HepG2 (cell line): ENCODE measurements around the gene CCNL1. TPM values are rescaled to one million over a fixed set of nuclear protein-coding genes. Genes with fewer than 3 reads are reported as not detected.

Source experiments
- ATAC-seq: fragments of 200-7000 bp; cut with Tn5 transposase; 3 replicates; pipeline ENCODE4 v1.9.1; 2020; ENCODE audit warnings: mild to moderate bottlenecking, moderate library complexity
- BruUV-seq: library from RNA; stranded (reverse); fragments of 400-500 nt; replicated peaks from 2 replicates; lab custom pipeline; 2021; lab: Mats Ljungman, UMichigan
- CTCF ChIA-PET: fragments of 300-600 bp; formaldehyde crosslinking; extraction: SDS; loops from one replicate; lab custom pipeline; 2021; ENCODE audit warnings: low total read pairs, inconsistent platforms, low intra/inter-chr PET ratio; lab: Yijun Ruan, JAX
- POLR2A ChIA-PET: fragments of 350-600 bp; sonication (Branson Sonifier 250); formaldehyde crosslinking; loops from one replicate; lab custom pipeline; 2020; ENCODE audit warnings: antibody characterized with exemption, inconsistent platforms; lab: Yijun Ruan, JAX
- DNase-seq: peaks from one replicate; pipeline ENCODE4 v3.0.0-alpha.2; 2015; ENCODE audit warnings: low spot score
- FAIRE-seq: peaks from 3 replicates; lab custom pipeline; 2011; peaks lifted over from hg19 to GRCh38; lab: Jason Lieb, UNC
- H2AFZ ChIP-seq: one replicate; pipeline ENCODE4 v1.6.1; 2011; ENCODE audit warnings: low read length, inconsistent platforms
- H3K27ac ChIP-seq: fragments of 300-600 bp; 3 replicates; pipeline ENCODE4 v1.8.0; 2011; ENCODE audit warnings: mixed run types, mild to moderate bottlenecking, mixed read lengths, low read length, inconsistent platforms; ENCODE audit not compliant: insufficient read depth; ENCODE audit errors: extremely low read length
- H3K27me3 ChIP-seq, 2 experiments: fragments of 200-600 bp in 1 of 2; 2 replicates in 1 of 2; 3 replicates in 1 of 2; pipeline versions ENCODE4 v1.6.0 to v1.8.0; 2011; ENCODE audit warnings: low read length in 2 of 2, mild to moderate bottlenecking in 2 of 2, moderate library complexity in 2 of 2, inconsistent platforms in 1 of 2; ENCODE audit not compliant: insufficient read depth in 2 of 2, control insufficient read depth in 1 of 2
- H3K36me3 ChIP-seq, 2 experiments: fragments of 200-600 bp in 1 of 2; replicated peaks in 1 of 2; 2 replicates in 1 of 2; 3 replicates in 1 of 2; pipeline versions ENCODE4 v1.5.1 to v1.8.0; 2011; ENCODE audit warnings: low read length in 2 of 2, inconsistent platforms in 1 of 2; ENCODE audit not compliant: insufficient read depth in 2 of 2, control insufficient read depth in 1 of 2
- H3K4me1 ChIP-seq: 2 replicates; pipeline ENCODE4 v1.5.1; 2012; ENCODE audit warnings: low read length, inconsistent platforms; ENCODE audit not compliant: insufficient read depth
- H3K4me2 ChIP-seq: 2 replicates; pipeline ENCODE4 v1.6.0; 2011; ENCODE audit warnings: low read depth, low read length, inconsistent platforms
- H3K4me3 ChIP-seq, 3 experiments: fragments of 200-600 bp in 1 of 3; sonication (generic), shearing (Covaris generic) in 1 of 3; replicated peaks in 1 of 3; 2 replicates each; pipeline ENCODE4 v1.5.1; 2011 to 2016; ENCODE audit warnings: low read length in 3 of 3, inconsistent platforms in 2 of 3, low read depth in 2 of 3, mild to moderate bottlenecking in 2 of 3, control low read depth in 1 of 3, mixed read lengths in 1 of 3; ENCODE audit not compliant: insufficient read depth in 1 of 3
- H3K79me2 ChIP-seq: one replicate; pipeline ENCODE4 v1.6.1; 2011; ENCODE audit warnings: low read length, inconsistent platforms; ENCODE audit not compliant: insufficient read depth
- H3K9ac ChIP-seq: 2 replicates; pipeline ENCODE4 v1.6.0; 2011; ENCODE audit warnings: mild to moderate bottlenecking, low read depth, low read length, inconsistent platforms; ENCODE audit not compliant: insufficient read depth
- H3K9me3 ChIP-seq: 2 replicates; pipeline ENCODE4 v1.5.1; 2012; ENCODE audit warnings: mild to moderate bottlenecking, low read length
- H4K20me1 ChIP-seq: 2 replicates; pipeline ENCODE4 v1.6.0; 2011; ENCODE audit warnings: inconsistent platforms, mild to moderate bottlenecking, low read length, moderate library complexity; ENCODE audit not compliant: insufficient read depth
- BCL6 ChIP-seq: IDR thresholded peaks from 2 replicates; pipeline ENCODE4 v1.6.1; 2016; ENCODE audit warnings: missing genetic modification reagents, missing compliant biosample characterization
- KAT8 ChIP-seq: IDR thresholded peaks from 2 replicates; pipeline ENCODE4 v1.6.1; 2016; ENCODE audit warnings: missing genetic modification reagents, missing compliant biosample characterization
- MYC ChIP-seq: sonication (generic); formaldehyde crosslinking; IDR thresholded peaks from 2 replicates; pipeline ENCODE4 v1.9.0; 2021; ENCODE audit warnings: missing genetic modification reagents, borderline replicate concordance
- NCOA2 ChIP-seq: sonication (generic); formaldehyde crosslinking; IDR thresholded peaks from 2 replicates; pipeline ENCODE4 v1.8.0; 2022; ENCODE audit warnings: inconsistent platforms
- PITX1 ChIP-seq: sonication (generic); formaldehyde crosslinking; IDR thresholded peaks from 2 replicates; pipeline ENCODE4 v1.5.1; 2020; ENCODE audit warnings: mild to moderate bottlenecking, missing genetic modification reagents
- PTBP1 ChIP-seq: fragments of 200-400 bp; formaldehyde crosslinking; IDR thresholded peaks from 2 replicates; pipeline ENCODE4 v1.6.1; 2018; ENCODE audit warnings: low read length, low read depth; ENCODE audit not compliant: poor library complexity, severe bottlenecking
- RARA ChIP-seq: IDR thresholded peaks from 2 replicates; pipeline ENCODE4 v1.6.1; 2016; ENCODE audit warnings: missing genetic modification reagents, missing compliant biosample characterization
- REXO4 ChIP-seq: sonication (generic); formaldehyde crosslinking; IDR thresholded peaks from 2 replicates; pipeline ENCODE4 v1.8.0; 2022; ENCODE audit warnings: missing genetic modification reagents, mild to moderate bottlenecking, borderline replicate concordance
- SMARCE1 ChIP-seq: fragments of 450-650 bp; IDR thresholded peaks from 2 replicates; pipeline ENCODE4 v1.6.1; 2017; ENCODE audit warnings: borderline replicate concordance
- ZBTB3 ChIP-seq: sonication (generic); formaldehyde crosslinking; IDR thresholded peaks from 2 replicates; pipeline ENCODE4 v1.4.0; 2020; ENCODE audit warnings: low read depth, mild to moderate bottlenecking, moderate library complexity, missing genetic modification reagents, borderline replicate concordance
- ZNF20 ChIP-seq: sonication (generic); formaldehyde crosslinking; IDR thresholded peaks from 2 replicates; pipeline ENCODE4 v1.4.0; 2020; ENCODE audit warnings: mild to moderate bottlenecking, moderate library complexity, missing genetic modification reagents
- ZNF441 ChIP-seq: sonication (generic); formaldehyde crosslinking; IDR thresholded peaks from 2 replicates; pipeline ENCODE4 v1.7.0; 2021; ENCODE audit warnings: missing genetic modification reagents, borderline replicate concordance
- ZNF605 ChIP-seq: sonication (generic); formaldehyde crosslinking; IDR thresholded peaks from 2 replicates; pipeline ENCODE4 v1.8.0; 2022; ENCODE audit warnings: mild to moderate bottlenecking, missing genetic modification reagents
- ZNF644 ChIP-seq: IDR thresholded peaks from 2 replicates; pipeline ENCODE4 v1.6.1; 2016; ENCODE audit warnings: low read depth
- ZNF883 ChIP-seq: sonication (generic); formaldehyde crosslinking; IDR thresholded peaks from 2 replicates; pipeline ENCODE4 v1.5.1; 2020; ENCODE audit warnings: mild to moderate bottlenecking, missing genetic modification reagents; ENCODE audit errors: not compliant biosample characterization
- WGBS: methylation state at CpG from one replicate; pipeline ENCODE4 v1.1.6; 2017; ENCODE audit warnings: low lambda C conversion rate; 5-methylcytosine and 5-hydroxymethylcytosine counted together
- in situ Hi-C: cut with HindIII; loops from 2 replicates; pipeline ENCODE4 v1.10.0; 2017; ENCODE audit warnings: low pct_unique_long_range_greater_than_20kb; ENCODE audit not compliant: extremely low pct_ligation_motif_present
- intact Hi-C: fragments of 100-400 bp; cut with micrococcal nuclease; formaldehyde crosslinking; loops from one replicate; pipeline ENCODE4 v1.10.0; 2022; ENCODE audit not compliant: unreplicated experiment
- polyA plus RNA-seq, 8 experiments: library from polyadenylated mRNA; depleted of rRNA in 3 of 8; stranded (reverse) in 7 of 8; unstranded in 1 of 8; fragments of >200 nt; fragmentation: Illumina TruSeq in 4 of 8; extraction: Trizol in 4 of 8; gene quantifications; 2 replicates each; pipeline versions ENCODE4 v1.2.1 to v1.2.3, GENCODE V29; 2011 to 2016; ENCODE audit warnings: low read depth in 4 of 8, missing spikeins in 1 of 8, mixed read lengths in 1 of 8; ENCODE audit not compliant: insufficient read depth in 1 of 8
- total RNA-seq, 5 experiments: library from RNA; depleted of rRNA; stranded (reverse); fragments of >200 nt; fragmentation: Illumina TruSeq; extraction: Trizol; gene quantifications; 2 replicates each; pipeline ENCODE4 v1.2.3, GENCODE V29; 2016; ENCODE audit warnings: low read depth in 1 of 5
- TF ChIP-seq, protein P1 (sequence below): sonication (generic); formaldehyde crosslinking; IDR thresholded peaks from 2 replicates; pipeline ENCODE4 v1.8.1; 2023; ENCODE audit warnings: mild to moderate bottlenecking, missing genetic modification reagents
- TF ChIP-seq, protein P2 (sequence below): sonication (generic); formaldehyde crosslinking; IDR thresholded peaks from 2 replicates; pipeline ENCODE4 v1.4.0; 2020; ENCODE audit warnings: low read depth, mild to moderate bottlenecking, missing genetic modification reagents
- TF ChIP-seq, protein P3 (sequence below): sonication (generic); formaldehyde crosslinking; IDR thresholded peaks from 2 replicates; pipeline ENCODE4 v1.8.0; 2022; ENCODE audit warnings: mild to moderate bottlenecking, missing genetic modification reagents, moderate library complexity
- TF ChIP-seq, protein P4 (sequence below): sonication (generic); formaldehyde crosslinking; IDR thresholded peaks from 2 replicates; pipeline ENCODE4 v1.9.0; 2021; ENCODE audit warnings: missing genetic modification reagents, mild to moderate bottlenecking, borderline replicate concordance

Gene CCNL1
- total and polyA plus RNA-seq, 2 of the 13 experiments (the other 11 are each of a cell fraction or from before 2014, with no cell fraction given), result 151 to 303 TPM

DNA sequence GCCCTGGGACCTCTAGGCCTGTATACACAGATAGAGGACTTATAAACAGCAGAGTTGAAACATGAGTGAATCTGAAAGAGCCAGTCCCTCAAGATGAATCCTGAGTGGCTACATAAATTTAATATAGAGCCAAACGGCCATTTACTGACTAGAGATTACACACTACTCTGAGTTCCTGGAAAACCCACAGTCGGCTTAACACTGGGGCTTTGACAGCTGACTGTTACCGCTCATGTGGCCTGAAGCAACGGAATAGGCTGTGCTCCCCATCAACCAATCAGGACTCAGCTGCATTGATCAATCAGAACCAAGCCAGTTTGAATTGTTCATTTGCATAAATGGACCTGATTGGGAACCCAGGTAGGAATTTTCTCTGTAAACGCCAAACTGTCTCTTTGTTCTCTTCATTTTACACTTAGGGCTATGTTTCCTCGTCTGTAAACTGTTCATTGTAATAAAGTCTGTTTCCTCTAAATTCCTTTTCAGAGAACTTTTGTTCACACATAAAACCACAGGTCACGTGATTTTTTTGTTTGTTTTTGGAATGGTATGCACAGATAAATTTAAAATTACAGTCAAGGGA lies 40.5 kb downstream of the CCNL1 start:
- intact Hi-C loops, result no loop called here
- CTCF ChIA-PET, result interaction anchor here (1.3 kb wide), 1 partner anchor 11 kb away, joined by 4 read pairs; no protein-coding TSS in a partner anchor
- TF ChIP-seq BCL6 (CRISPR knock-in tag) (peak; percentile 58), ZNF605 (CRISPR knock-in tag) (no peak), PTBP1 (no peak), ZNF883 (CRISPR knock-in tag) (no peak), NCOA2 (CRISPR knock-in tag) (no peak), ZNF441 (CRISPR knock-in tag) (no peak), REXO4 (no peak), KAT8 (CRISPR knock-in tag) (0 out of 2 replicates have a peak, but pooled peaks have one; percentile 26), MYC (CRISPR knock-in tag) (no peak), RARA (CRISPR knock-in tag) (no peak), ZNF20 (CRISPR knock-in tag) (no peak), ZBTB3 (CRISPR knock-in tag) (no peak), SMARCE1 (no peak), PITX1 (CRISPR knock-in tag) (no peak), ZNF644 (CRISPR knock-in tag) (no peak)
- TF ChIP-seq, protein P1, sequence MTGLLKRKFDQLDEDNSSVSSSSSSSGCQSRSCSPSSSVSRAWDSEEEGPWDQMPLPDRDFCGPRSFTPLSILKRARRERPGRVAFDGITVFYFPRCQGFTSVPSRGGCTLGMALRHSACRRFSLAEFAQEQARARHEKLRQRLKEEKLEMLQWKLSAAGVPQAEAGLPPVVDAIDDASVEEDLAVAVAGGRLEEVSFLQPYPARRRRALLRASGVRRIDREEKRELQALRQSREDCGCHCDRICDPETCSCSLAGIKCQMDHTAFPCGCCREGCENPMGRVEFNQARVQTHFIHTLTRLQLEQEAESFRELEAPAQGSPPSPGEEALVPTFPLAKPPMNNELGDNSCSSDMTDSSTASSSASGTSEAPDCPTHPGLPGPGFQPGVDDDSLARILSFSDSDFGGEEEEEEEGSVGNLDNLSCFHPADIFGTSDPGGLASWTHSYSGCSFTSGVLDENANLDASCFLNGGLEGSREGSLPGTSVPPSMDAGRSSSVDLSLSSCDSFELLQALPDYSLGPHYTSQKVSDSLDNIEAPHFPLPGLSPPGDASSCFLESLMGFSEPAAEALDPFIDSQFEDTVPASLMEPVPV (CRISPR knock-in tag), result no peak
- TF ChIP-seq, protein P2, sequence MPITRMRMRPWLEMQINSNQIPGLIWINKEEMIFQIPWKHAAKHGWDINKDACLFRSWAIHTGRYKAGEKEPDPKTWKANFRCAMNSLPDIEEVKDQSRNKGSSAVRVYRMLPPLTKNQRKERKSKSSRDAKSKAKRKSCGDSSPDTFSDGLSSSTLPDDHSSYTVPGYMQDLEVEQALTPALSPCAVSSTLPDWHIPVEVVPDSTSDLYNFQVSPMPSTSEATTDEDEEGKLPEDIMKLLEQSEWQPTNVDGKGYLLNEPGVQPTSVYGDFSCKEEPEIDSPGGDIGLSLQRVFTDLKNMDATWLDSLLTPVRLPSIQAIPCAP, result no peak
- TF ChIP-seq, protein P3, sequence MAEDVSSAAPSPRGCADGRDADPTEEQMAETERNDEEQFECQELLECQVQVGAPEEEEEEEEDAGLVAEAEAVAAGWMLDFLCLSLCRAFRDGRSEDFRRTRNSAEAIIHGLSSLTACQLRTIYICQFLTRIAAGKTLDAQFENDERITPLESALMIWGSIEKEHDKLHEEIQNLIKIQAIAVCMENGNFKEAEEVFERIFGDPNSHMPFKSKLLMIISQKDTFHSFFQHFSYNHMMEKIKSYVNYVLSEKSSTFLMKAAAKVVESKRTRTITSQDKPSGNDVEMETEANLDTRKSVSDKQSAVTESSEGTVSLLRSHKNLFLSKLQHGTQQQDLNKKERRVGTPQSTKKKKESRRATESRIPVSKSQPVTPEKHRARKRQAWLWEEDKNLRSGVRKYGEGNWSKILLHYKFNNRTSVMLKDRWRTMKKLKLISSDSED (CRISPR knock-in tag), result no peak
- TF ChIP-seq, protein P4, sequence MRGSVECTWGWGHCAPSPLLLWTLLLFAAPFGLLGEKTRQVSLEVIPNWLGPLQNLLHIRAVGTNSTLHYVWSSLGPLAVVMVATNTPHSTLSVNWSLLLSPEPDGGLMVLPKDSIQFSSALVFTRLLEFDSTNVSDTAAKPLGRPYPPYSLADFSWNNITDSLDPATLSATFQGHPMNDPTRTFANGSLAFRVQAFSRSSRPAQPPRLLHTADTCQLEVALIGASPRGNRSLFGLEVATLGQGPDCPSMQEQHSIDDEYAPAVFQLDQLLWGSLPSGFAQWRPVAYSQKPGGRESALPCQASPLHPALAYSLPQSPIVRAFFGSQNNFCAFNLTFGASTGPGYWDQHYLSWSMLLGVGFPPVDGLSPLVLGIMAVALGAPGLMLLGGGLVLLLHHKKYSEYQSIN, result no peak

More for the DNA sequence above, 40.5 kb downstream of the CCNL1 start:
- H3K79me2 ChIP-seq, result no peaks in the 10 kb centered on the region
- H3K4me3 ChIP-seq, result no peak overlapping the region
- DNase-seq (peak; percentile 35), FAIRE-seq (no peak), ATAC-seq (peak; percentile 7; the same call in 2 of the 3 replicates)
- no peaks in the 10 kb centered on the region for H4K20me1 ChIP-seq
- H3K36me3 ChIP-seq, result no peaks in the 10 kb centered on the region
- no peak overlapping the region for H2AFZ ChIP-seq
- TSS peak; percentile 53 for BruUV-seq
- H3K27me3 ChIP-seq, result no peaks in the 10 kb centered on the region
- in situ Hi-C loops, result no loop called here
- H3K4me2 ChIP-seq, result peak overlapping the region; percentile 48; the same call in 1 of the 2 replicates
- H3K9ac ChIP-seq, result no peak overlapping the region
- no peaks in the 10 kb centered on the region for H3K9me3 ChIP-seq
- H3K4me1 ChIP-seq, result peaks cover 76% of the 10 kb centered on the region
- 72% methylated on average over 7 of the region's 7 CpGs for WGBS
- H3K27ac ChIP-seq, result peak overlapping the region; percentile 77
- POLR2A ChIA-PET, result interaction anchor here (1.2 to 14.4 kb wide), 8 partner anchors 9 to 584 kb away, joined by 3 to 166 read pairs (median 21); partner anchors contain the start of gene CCNL1
